Gastrocnemius medialis (tissue), 4 donors: ENCODE data around the gene MBNL2. TPM values are rescaled to one million over a fixed set of nuclear protein-coding genes. Genes with fewer than 3 reads are reported as not detected.

Experiments
- ATAC-seq, 2 donors: fragments of 150-250 bp; one replicate each; pipeline ENCODE4 v1.9.1; 2016
- DNase-seq, 2 donors: peaks; one replicate each; pipeline ENCODE4 v3.0.0-alpha.2; 2019
- H3K27ac ChIP-seq, 4 donors: fragments of 200-600 bp; sonication (generic); 1 replicate in 1 of 4; 2 replicates in 3 of 4; pipeline ENCODE4 v1.5.1; 2016 to 2018; ENCODE audit warnings: mild to moderate bottlenecking in 2 of 4, moderate library complexity in 1 of 4
- H3K27me3 ChIP-seq, 3 donors: fragments of 200-600 bp; sonication (generic) in 2 of 3; 1 replicate in 1 of 3; 2 replicates in 2 of 3; pipeline versions ENCODE4 v1.5.1 to v1.6.0; 2016 to 2019; ENCODE audit warnings: mild to moderate bottlenecking in 1 of 3, moderate library complexity in 1 of 3
- H3K36me3 ChIP-seq, 2 donors: fragments of 200-600 bp; sonication (generic) in 1 of 2; one replicate each; pipeline ENCODE4 v1.5.1; 2017 to 2018
- H3K4me1 ChIP-seq, 2 donors: fragments of 200-600 bp; sonication (generic) in 1 of 2; one replicate each; pipeline ENCODE4 v1.5.1; 2016 to 2017; ENCODE audit warnings: mild to moderate bottlenecking in 2 of 2
- H3K4me3 ChIP-seq, 4 donors: fragments of 200-600 bp; sonication (generic) in 3 of 4; 1 replicate in 1 of 4; 2 replicates in 3 of 4; pipeline ENCODE4 v1.5.1; 2016 to 2019; ENCODE audit warnings: mild to moderate bottlenecking in 2 of 4
- H3K9me3 ChIP-seq, 3 donors: fragments of 200-600 bp; sonication (generic) in 2 of 3; 1 replicate in 1 of 3; 2 replicates in 2 of 3; pipeline ENCODE4 v1.5.1; 2016 to 2019
- POLR2A ChIP-seq, 2 donors: fragments of 450-650 bp; IDR thresholded peaks; one replicate each; pipeline ENCODE4 v1.6.1; 2017; ENCODE audit warnings: antibody characterized with exemption in 2 of 2, mild to moderate bottlenecking in 2 of 2, moderate library complexity in 2 of 2
- in situ Hi-C, 4 donors: fragments of 200-750 bp; cut with MboI; loops; one replicate each; pipeline versions ENCODE4 v1.15.0 to v1.8.0; 2017; ENCODE audit warnings: low sequenced_read_pairs in 4 of 4
- intact Hi-C: fragments of 100-400 bp; cut with DNase I; formaldehyde crosslinking; loops from one replicate; pipeline ENCODE4 v1.15.1; 2023; ENCODE audit warnings: low total_unique reads
- total RNA-seq, 4 donors: library from RNA; depleted of rRNA; stranded (reverse); fragments of >200 nt; gene quantifications; one replicate each; pipeline versions ENCODE4 v1.1.0 to v1.2.3, GENCODE V29; 2016
- TF ChIP-seq, protein P1 (sequence below), 5 experiments: fragments of 450-650 bp in 3 of 5; fragments of 200-600 bp in 2 of 5; sonication (generic) in 2 of 5; IDR thresholded peaks in 4 of 5; conservative IDR thresholded peaks in 1 of 5; 1 replicate in 4 of 5; 2 replicates in 1 of 5; pipeline ENCODE4 v1.5.1; 2016 to 2019; ENCODE audit warnings: antibody characterized with exemption in 5 of 5, mild to moderate bottlenecking in 3 of 5, moderate library complexity in 3 of 5

Gene MBNL2
- total RNA-seq, 4 donors from 2014 or later: 47.9 to 92.0 (median 71.3) TPM

DNA sequence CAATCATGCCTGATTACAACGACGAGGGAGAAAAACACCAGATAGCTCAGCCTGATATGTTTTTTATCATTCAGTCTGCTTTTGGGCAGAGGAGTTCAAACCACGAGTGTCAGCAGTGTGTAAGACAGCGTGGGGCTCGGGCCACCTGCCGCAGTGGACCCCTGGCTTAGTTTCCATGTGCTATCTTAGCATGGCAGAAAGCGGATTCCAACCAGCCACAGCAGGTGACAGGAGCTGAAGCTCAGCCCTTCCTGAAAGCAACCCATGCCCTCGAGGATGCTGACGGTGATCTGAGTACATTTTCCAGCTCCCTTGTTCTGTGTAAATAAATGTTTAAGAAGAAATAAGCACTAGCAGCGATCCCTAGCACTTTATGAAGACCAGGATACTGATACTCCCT lies 32.2 kb upstream of the MBNL2 start:
- no peaks in the 10 kb centered on the region for H3K4me1 ChIP-seq
- no peak for TF ChIP-seq POLR2A (IDR thresholded peaks at IDR 0.05)
- TF ChIP-seq, protein P1, sequence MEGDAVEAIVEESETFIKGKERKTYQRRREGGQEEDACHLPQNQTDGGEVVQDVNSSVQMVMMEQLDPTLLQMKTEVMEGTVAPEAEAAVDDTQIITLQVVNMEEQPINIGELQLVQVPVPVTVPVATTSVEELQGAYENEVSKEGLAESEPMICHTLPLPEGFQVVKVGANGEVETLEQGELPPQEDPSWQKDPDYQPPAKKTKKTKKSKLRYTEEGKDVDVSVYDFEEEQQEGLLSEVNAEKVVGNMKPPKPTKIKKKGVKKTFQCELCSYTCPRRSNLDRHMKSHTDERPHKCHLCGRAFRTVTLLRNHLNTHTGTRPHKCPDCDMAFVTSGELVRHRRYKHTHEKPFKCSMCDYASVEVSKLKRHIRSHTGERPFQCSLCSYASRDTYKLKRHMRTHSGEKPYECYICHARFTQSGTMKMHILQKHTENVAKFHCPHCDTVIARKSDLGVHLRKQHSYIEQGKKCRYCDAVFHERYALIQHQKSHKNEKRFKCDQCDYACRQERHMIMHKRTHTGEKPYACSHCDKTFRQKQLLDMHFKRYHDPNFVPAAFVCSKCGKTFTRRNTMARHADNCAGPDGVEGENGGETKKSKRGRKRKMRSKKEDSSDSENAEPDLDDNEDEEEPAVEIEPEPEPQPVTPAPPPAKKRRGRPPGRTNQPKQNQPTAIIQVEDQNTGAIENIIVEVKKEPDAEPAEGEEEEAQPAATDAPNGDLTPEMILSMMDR (IDR thresholded peaks at IDR 0.05 in 4 of 5, conservative IDR thresholded peaks at IDR 0.05 in 1 of 5): no peak
- no peak overlapping the region for H3K27ac ChIP-seq
- intact Hi-C loops (no loop called here), in situ Hi-C loops (no loop called here)
- H3K36me3 ChIP-seq: no peaks in the 10 kb centered on the region
- no peak overlapping the region for H3K4me3 ChIP-seq
- H3K27me3 ChIP-seq: no peaks in the 10 kb centered on the region
- ATAC-seq (no peak), DNase-seq (no peak)
- no peaks in the 10 kb centered on the region for H3K9me3 ChIP-seq

DNA sequence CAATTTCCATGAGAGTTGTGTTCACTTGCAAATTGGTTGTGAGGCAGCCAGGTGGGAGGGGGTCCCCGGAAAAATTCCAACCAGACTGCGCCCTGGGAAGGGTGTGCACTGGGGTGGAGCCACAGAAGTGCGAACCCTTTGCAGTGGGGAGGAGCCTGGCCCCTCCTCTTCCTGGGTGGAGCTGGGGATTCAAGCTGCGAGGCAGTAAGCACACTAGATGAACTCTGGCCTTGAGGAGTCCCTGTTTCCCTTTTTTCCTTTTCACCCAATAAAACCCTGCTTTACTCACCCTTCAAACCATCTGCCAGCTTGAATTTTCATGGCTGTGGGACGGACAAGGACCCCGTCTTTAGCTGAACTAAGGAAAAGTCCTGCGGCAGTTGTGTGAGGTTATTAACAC lies 31.0 kb upstream of the MBNL2 start:
- in situ Hi-C loops (no loop called here), intact Hi-C loops (no loop called here)
- no peak for TF ChIP-seq POLR2A (IDR thresholded peaks at IDR 0.05)
- TF ChIP-seq, protein P1 (IDR thresholded peaks at IDR 0.05 in 4 of 5, conservative IDR thresholded peaks at IDR 0.05 in 1 of 5): no peak
- Histone ChIP-seq H3K9me3 (no peaks in the 10 kb centered on the region), H3K27ac (no peak overlapping the region), H3K4me3 (no peak overlapping the region), H3K27me3 (no peaks in the 10 kb centered on the region), H3K36me3 (no peaks in the 10 kb centered on the region), H3K4me1 (no peaks in the 10 kb centered on the region)
- ATAC-seq (no peak), DNase-seq (no peak)

DNA sequence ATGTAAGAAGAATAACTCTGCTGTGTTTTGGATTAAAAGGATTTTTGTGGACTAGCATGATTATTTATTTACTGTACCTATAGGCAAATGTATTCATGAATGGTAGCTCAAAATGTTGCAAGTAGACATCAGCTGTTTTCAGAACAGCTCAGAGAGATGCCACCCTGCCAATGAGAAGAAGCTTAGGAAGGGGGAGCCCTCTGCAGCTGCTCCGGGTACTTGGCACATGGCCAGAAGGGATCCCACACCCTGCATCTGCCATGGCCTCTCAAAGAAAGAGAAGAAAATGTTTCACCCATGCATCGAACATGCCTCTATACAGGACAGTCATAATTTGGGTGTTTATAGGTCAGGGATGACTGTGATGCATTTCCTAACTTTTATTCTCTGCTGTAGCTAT lies 30.5 kb upstream of the MBNL2 start:
- TF ChIP-seq, protein P1 (IDR thresholded peaks at IDR 0.05 in 4 of 5, conservative IDR thresholded peaks at IDR 0.05 in 1 of 5): no peak
- TF ChIP-seq POLR2A (IDR thresholded peaks at IDR 0.05): no peak
- DNase-seq (no peak), ATAC-seq (no peak)
- H3K9me3 ChIP-seq: no peaks in the 10 kb centered on the region
- no peak overlapping the region for H3K27ac ChIP-seq
- H3K27me3 ChIP-seq: no peaks in the 10 kb centered on the region
- H3K4me3 ChIP-seq: no peak overlapping the region
- intact Hi-C loops (no loop called here), in situ Hi-C loops (no loop called here)
- no peaks in the 10 kb centered on the region for H3K36me3 ChIP-seq
- H3K4me1 ChIP-seq: no peaks in the 10 kb centered on the region

DNA sequence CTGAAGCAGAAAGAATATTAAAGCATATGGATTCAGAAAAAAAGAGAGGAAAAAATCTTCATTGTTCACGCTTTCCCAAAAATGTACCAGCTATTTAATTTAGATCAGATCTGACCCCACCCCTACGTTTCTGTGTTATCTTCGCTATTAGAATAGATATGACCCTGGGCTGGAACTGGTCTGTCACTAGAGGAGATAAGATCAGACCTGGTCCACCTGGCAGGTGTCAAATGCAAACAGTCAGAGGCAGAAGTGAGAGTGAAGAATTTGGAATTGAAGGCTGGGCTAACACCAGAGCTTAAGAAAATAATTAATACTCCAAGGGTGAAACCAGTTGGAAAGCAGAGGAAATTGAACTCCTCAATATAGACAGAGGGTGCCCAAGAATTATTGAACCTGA lies 30.0 kb upstream of the MBNL2 start:
- DNase-seq: no peak
- Histone ChIP-seq H3K27ac (no peak overlapping the region), H3K36me3 (no peaks in the 10 kb centered on the region), H3K4me3 (no peak overlapping the region), H3K4me1 (no peaks in the 10 kb centered on the region), H3K9me3 (no peaks in the 10 kb centered on the region), H3K27me3 (no peaks in the 10 kb centered on the region)
- in situ Hi-C loops: no loop called here
- TF ChIP-seq POLR2A (IDR thresholded peaks at IDR 0.05): no peak
- TF ChIP-seq, protein P1 (IDR thresholded peaks at IDR 0.05 in 4 of 5, conservative IDR thresholded peaks at IDR 0.05 in 1 of 5): no peak
- intact Hi-C loops: no loop called here
- ATAC-seq: no peak

DNA sequence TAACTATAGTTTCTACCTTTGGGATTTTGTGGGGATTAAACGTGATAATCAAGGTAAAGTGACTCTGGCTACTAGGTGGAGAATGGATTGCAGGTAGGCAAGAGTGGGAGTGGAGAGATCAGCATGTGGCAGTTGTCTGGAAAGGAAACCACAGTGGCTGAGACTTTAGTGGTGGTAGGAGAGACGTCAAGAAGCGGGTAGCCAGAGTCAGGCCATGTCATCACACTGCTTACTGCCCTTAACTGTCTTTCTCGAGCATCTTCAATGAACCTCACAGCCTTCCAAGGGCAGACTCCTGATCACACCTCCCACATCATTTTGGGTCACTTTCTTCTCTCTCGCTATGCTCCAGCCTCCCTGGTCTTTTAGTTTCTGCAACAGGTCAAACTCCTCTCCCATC lies 28.6 kb upstream of the MBNL2 start:
- H3K27me3 ChIP-seq: no peaks in the 10 kb centered on the region
- H3K4me1 ChIP-seq: no peaks in the 10 kb centered on the region
- no peak for ATAC-seq
- H3K36me3 ChIP-seq: no peaks in the 10 kb centered on the region
- H3K9me3 ChIP-seq: no peaks in the 10 kb centered on the region
- no peak overlapping the region for H3K27ac ChIP-seq
- TF ChIP-seq, protein P1 (IDR thresholded peaks at IDR 0.05 in 4 of 5, conservative IDR thresholded peaks at IDR 0.05 in 1 of 5): no peak
- TF ChIP-seq POLR2A (IDR thresholded peaks at IDR 0.05): no peak
- in situ Hi-C loops: no loop called here
- intact Hi-C loops: no loop called here
- no peak overlapping the region for H3K4me3 ChIP-seq
- no peak for DNase-seq
